Daoy (cell line): Measurements from ENCODE around the gene AKT1S1. TPM values are rescaled to one million over a fixed set of nuclear protein-coding genes. Genes with fewer than 3 reads are reported as not detected.

Experiments
- DNase-seq: peaks from one replicate; pipeline ENCODE4 v3.0.0-alpha.2; 2015; ENCODE audit warnings: low read depth
- total RNA-seq: library from RNA; depleted of rRNA; stranded (reverse); fragments of >200 nt; shearing (Covaris generic); gene quantifications from 2 replicates; pipeline ENCODE4 v1.2.3, GENCODE V29; 2014

AKT1S1 gene
- total RNA-seq, 1 experiment from 2014 or later, result 10.5 TPM

DNA sequence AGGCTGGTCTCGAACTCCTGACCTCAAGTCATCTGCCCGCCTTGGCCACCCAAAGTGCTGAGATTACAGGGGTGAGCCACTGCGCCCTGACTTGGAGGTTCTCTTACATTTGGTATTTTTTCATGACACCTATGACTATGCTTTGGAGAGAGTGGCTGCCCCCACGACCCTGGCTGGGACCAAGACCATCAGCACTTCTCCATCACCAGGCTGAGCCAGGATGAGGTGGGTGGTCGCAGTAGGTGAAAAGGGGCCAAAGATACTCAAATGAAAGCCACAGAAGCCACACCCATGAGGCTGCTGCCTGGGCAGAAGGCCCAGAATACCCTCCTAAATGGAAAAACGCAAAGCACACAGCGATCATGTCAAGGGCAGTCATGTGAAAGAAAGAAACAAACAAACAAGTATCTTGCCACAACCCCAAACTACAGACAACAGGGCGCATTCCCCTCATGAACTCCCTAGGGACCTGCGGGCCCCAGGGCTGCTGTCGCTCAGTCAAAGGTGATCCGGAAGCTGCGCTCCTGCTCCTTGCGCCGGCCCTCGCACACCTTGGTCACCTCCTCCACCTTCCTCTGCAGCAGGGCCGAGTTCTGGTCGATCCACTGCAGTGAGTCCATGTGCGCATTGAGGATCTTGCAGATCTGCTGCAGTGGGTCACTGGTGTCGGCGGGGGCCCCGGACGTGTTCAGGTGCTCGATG, 30.7 kb upstream of the AKT1S1 start:
- no peak for DNase-seq

DNA sequence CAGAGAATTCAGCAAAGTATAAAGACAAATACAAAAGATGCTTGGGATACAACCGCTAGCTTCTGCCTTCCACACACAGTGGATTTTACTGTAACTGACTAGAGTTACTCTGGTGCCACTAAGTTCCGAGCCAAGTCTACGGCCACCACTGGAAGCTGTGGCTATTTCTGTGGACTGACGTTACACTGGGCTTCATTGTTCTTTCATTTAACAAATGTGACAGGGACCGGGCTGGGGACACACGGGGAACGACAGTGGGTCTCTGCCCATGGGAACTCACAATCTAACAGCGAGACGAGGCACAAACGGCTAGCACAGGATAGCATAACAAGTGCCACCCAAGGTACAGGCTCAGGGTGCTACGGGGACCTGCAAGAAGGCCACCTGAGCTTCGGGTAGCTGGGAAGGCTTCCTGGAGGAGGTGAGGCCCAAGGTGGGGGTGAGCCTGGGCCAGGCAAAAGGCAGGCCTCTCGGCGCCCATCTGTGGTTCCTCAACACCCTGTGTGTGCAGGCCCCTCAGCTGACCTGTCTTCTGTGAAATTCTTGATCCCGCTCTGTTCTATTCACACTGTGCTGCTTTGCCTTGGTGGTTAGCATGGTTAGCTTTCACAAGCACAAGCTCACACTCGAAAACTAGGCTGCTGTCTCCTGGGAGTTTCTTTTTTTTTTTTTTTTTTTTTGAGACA, 29.9 kb upstream of the AKT1S1 start:
- no peak for DNase-seq

DNA sequence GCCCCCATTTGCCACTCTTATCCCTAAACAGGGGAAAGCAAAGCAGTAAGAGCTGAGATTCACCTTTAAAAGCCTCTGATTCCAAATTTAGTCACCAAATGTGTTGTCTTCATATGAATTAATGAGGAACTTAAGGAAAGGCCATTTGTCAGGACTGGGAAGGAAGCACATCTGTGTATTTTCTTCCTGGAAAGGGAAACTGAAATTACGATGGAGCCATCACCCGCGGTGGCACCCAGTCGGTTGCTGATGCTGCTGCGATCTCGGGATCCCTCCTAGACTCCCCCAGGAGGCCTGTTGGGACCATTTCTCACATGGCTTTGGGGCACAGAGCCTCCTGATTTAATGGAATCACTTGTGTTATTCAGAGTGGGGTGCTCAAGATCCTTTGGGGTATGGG, 27.0 kb upstream of the AKT1S1 start:
- no peak for DNase-seq

DNA sequence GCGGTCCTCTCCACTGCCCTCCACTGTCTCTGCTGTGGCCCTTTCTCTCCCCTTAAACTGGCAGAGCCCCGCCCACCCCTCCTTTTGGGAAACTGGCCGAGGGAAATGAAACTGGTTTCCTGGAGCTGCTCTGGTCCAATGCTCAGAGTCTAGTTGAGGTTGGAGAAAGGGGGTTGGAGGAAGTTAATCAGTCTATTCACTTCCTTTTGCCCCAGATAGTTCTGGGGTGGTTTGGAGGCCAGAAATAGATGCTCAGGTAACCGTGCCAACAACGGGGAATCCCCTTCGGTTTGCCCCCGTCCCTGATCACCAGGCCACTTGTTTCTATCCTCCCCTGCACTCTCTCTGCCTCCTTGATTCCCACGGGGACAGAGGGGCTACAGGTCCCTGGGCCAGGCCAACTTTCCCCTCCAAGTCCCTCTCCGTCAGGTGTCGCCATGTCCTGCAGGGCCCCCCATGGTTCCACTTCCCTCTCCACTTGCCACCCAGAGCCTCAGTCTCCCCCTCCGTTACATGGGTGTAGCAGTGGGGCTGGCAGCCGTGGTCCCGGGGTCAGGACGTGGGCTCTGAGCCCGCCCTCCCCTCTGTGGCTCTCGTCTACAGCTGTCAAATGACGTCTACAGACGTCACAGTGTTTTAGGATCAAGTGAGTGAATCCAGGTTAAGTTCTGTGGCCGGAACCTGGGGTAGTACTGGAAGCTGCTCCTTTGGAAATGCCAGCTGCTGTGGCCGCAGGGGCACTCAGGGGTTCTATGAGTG, 19.9 kb upstream of the AKT1S1 start, which contains the start of gene IL4I1:
TSS of gene IL4I1 (minus strand) at position 25 of the 759 bp plus-strand sequence. CDS start 727 bp downstream, outside the sequence.
- peak; percentile 86 for DNase-seq

DNA sequence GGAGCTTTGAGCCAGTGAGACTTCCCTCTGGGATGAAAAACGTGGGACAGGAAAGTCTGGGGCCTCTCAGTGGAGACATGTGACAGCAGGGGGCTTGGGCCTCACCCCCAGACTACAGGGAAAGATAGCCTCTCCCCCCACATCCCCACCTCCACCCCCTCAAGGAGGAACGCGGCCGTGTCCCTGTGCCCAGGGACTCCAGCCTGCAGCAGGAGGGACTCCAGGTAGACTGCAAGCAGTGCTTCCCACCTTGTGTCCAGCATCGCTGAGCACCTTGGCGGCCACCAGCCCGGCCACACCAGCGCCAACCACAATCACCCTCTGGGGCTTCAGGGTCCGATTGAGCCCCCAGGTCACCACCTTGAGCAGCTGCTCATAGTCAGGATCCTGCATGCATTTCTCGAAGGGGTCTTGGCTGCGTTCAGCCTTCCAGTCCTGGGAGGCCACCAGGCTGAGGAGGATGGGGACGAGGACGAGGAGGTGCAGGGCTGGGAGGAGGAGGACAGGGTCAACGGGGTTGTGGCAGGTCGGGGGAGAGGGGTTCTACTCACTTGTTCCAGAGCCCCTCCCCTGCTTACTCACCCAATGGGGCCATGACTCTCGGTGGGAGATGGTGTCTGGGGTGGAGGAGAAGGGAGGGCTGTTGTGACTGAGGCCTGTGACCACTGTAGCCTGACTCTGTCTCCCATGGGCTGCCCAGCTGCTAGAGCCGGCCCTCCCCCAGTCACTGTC, 18.6 kb upstream of the AKT1S1 start:
- peak; percentile 37 for DNase-seq

DNA sequence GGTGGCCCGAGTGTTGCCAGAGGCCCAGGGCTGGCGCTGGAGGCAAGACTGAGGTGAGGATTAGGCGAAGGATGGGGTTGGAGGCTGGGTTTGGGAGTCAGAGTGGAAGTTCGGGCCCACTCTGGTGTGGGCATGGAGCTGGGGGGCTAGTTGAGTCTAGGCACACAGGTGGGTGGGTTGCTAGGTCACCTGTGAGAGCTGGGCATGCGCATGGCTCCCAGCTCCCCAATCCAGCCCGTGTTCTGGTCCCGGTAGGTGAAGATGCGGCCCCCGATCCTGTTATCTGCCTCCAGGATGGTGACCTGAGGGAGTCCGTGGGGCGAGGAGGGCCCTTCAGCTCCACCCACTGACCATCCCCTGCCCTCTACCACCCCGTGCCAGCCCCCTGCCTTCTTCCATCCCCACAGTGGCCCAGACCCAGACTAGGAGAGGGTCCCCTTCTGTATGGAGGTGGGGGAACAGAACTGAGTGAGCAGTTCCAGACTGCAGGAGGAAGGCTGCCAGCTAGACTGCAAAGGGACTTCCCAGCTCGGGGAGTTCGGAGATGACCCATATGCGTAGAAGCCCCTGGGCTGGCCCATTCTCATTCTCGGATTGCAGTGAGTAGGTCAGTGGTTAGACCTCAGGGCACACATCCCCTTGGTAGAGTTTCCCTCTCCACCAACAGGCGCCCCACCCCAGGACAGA, 17.9 kb upstream of the AKT1S1 start:
- DNase-seq, result peak; percentile 44

DNA sequence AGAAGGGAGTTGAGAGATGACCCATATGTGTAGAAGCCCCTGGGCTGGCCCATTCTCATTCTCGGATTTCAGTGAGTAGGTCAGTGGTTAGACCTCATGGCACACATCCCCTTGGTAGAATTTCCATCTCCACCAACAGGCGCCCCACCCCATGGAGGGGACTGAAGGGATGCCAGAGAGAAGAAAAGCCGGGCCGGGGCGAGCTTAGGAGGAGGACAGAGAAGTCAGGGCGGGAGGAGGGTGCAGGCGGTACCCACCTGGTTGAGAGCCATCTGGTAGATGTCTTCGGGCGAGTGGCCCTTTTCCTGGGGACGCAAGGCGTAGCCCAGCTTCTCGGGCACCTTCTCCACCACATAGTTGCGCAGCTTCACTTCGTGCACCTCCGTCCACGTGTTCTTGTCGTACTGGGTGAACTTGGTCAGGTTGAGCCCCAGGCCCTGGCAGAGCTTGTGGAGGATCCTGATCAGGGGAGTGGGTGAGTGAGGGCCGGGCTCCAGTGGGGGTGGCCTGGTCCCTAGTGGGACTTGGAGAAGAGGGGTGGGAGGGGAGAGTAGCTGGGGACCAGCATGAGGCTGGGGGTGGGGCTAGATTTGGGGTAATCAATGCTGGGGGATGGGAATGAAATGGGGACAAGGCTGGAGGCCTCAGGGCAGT, 17.0 kb upstream of the AKT1S1 start:
- no peak for DNase-seq

DNA sequence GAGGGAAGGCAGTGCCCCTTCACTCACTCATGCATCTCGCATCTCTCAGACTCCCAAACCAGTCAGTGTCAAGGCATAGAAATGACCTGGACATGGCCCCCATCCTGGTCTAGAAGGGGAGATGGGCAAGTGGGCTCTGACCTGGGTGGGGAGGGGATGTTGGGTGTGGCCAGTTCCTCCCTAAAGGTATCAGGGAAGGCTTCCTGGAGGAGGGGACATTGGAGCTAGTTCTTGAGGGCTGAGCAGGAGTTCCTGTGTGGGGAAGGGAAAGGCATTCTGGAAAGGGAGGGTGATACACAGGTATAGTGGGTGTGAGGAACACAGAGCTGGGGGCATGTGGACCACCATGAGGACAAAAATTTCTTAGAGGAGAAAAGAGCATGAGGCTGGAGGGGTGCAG, 15.6 kb upstream of the AKT1S1 start:
- no peak for DNase-seq

DNA sequence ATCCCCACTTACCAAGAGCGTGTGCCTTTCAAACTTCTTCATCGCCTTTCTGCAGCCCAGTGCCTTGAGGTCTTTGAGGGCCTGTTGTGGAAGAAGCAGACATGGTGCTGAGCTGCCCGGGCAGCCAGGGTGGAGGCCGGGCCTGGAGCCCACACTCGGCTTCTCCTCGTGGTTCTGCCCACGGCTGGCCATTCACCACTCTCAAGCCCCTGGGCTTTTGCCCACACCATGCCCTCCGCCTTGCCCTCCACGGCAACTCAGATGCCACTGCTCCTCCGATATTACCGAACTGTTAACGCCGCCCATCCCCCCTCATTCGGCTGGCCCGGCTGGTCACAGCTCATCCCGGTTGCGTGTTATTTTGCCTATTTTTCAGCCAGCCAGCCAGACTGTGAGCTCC, 14.2 kb upstream of the AKT1S1 start:
- no peak for DNase-seq

DNA sequence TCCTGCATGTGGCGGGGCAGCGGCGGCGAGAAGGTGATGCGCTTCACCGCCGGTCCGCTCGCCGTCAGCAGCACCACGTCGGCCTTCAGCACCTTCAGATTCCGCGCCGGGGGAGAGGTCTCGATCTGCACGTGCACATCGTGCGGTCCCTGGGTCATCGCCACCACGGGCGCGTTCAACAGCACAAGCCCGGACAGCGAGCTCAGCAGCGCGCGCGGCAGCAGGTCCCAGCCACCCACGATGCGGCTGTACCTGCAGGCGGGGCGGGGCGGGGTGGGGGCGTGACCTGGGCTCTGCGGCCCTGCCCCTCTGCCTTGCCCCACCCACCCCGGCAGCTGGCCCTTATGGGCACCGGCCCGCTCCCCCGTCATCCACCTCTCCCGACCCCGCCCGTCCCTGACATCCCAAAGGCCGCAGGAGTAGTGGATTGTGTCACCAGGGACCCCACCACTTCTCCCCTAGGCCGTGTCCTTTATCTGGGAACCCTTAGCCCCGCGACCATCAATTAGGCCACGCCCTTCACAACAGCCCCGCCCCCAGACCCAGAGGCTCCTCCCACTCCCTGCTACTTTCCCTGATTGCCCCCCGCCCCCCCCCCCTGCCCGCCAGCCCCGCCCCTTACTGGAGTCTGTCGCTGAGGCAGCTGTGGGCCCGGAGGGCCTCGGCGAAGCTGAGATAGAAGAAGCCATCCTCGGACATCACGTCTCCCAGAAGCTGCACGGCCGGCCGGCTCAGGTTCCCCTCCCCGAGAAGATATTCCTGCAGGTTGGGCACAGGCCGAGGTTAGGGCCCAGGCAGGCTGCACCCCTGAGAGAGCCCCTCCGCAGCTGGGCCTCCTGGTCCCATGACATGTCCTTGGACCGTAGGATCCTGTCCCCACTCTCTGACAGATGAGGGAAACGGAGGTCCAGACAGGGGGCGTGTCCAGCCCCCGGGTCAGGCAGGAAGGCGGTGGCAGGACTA, 13.5 kb upstream of the AKT1S1 start:
- no peak for DNase-seq

DNA sequence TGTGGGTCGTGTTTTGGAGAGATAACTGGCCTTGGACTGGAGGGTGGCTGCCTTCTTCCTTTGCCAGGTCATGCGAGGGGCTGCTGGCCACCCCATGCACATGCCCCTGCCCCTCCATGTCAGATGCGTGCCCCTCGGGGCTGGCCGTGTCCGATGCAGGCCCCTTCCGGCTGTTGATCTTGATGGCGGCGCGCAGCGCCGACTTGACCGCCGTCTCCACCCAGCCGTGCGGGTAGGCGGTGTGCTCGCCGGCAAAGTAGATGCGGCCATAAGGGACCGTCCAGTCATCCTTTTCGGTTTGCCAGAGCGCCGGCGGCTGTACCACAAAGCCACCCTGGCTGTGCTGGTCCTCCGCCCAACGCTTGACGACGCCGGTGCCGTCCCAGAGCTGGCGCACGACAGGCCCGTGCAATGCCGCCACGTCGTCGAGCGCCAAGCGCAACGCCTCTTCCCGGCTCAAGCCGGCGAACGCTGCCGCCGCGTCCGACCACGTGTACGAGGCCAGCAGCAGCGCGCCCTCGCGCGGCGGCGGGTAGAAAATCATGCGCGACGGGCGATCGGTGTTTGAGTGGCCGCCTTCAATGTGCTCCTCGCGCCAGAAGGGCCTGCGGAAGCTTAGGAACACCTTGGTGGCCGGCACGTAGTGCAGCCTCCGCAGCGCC, 12.7 kb upstream of the AKT1S1 start:
- DNase-seq, result no peak

DNA sequence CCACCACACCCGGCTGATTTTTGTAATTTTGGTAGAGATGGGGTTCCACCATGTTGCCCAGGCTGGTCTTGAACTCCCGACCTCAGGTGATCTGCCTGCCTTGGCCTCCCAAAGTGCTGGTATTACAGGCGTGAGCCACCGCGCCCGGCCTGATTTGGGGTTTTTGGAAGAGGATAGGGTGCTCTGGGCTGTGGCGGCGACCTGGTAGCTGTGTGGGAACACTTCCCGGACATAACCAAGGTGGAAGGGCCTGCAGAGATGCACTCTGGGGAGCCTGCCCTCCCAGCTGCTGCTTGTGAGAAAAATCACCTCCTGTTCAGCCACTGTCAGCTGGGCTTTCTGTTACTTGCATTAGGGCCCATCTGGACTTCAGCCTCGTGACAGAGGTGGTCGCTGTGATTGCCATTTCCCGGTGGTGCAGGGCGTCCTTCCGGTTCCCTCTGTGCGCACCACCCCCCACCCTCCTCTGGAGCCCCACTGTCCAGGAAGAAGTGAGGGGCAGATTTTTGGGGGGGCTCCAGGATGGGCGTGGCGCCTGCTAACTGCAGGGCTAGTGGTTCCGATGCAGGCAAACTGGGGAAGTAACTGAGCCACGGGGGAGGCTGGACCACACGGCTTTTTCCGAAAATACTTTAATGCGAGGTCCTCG, 12.0 kb upstream of the AKT1S1 start:
- DNase-seq, result no peak

DNA sequence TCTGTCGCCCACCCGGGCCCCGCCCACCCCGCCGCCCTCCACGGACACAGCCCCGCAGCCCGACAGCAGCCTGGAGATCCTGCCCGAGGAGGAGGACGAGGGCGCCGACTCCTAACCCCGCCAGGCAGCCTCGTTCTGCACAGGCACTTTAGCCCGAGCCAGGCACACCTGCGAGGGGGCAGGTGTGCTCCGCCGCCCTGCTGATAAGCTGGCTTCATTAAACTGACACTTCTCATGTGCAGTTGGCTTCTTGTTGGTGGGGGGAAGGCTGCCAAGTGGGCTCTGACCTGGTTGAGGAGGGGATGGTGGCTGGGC, 11.3 kb upstream of the AKT1S1 start:
- no peak for DNase-seq

DNA sequence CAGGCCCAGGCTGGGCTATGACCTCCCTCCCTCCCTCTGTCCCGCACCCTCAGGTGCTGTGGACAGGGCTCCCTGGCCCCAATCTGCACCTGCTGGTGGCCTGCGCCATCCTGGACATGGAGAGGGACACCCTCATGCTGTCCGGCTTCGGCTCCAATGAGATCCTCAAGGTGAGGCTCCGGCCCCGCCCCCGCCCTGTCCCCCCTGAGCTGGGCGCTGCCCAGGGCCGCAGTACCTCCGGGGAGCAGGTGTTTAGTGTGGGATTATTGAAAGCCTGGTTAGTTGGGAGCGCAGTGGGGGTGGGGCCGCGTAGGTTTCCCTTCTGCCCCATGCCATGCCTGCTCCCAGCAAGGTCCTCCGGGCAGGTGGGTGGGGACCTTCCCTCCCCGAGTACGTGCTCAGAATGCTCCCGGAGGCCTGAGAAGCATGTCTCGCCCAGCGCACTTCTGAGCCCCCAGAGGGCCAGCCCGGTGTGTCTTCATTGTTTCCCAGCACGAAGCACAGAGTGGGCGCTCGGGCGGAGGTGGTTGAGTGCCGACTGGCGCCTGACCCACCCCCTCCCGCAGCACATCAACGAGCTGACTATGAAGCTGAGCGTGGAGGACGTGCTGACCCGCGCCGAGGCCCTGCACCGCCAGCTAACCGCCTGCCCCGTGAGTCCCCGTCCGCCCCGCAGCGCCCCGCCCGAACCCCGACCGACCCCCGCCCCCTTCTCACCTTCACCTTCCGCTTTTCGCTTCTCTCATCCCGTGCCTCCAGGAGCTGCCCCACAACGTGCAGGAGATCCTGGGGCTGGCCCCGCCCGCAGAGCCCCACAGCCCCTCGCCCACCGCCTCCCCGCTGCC, 10.7 kb upstream of the AKT1S1 start:
- no peak for DNase-seq

DNA sequence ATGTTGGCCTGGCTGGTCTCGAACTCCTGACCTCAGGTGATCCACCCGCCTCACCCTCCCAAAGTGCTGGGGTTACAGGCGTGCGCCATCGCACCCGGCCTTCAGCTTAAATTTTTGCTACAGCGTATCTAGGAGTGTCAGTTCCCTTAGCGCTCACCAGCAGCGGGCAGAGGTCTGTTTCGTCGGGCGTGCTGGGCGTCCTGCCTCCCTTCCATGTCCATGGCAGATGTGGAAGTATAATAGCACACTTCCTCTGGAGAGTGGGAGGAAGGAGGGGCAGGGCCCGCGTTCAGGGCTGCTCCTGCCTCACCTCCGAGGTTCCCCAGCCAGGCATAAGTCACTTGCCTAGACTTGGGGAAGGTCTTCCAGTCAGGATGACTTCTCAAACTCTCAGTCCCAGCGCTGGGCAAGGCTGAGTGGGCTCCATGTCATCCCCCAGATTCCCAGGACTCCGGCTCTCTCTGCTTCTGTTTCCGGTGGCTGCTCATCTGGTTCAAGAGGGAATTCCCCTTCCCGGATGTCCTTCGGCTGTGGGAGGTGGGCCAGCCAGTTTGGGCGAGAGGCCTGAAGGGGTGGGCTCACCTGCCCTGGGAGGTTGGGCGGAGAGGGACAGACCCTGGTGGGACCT, 10.0 kb upstream of the AKT1S1 start:
- peak; percentile 62 for DNase-seq

DNA sequence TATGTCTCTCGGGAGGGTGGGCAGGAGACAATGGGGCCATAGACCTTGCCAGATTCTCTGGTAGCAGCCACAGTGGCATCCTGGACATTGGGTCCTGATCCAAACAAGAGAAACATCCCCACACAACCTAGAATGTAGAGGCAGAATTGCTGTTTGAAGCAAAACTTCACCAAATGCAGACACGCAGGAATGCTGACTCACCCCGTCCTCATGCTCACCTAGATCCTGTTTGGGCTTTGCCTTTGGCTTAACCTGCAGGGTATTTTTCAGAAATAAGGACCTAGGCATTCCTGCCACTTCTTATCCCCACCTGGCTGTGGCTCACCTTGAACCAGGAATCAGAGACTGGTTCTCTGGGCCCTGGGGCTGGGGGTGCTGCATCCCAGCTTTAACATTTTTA, 7.6 kb upstream of the AKT1S1 start:
- DNase-seq, result no peak

DNA sequence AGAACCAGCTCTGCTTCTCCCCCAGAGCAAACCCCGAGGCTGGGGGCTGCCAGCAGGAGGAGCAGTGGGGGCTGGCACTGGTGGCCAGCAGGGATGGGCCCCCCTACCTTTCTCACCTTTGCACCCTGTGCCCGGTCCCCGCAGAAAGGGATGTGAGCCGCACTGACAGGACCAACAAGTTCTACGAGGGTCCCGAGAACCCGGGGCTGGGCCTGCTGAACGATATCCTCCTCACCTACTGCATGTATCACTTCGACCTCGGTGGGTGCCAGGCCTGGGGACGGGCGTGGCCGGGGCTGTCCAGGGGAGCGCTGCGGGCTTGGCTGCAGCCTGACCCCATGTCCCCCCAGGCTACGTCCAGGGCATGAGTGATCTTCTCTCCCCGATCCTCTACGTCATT, 7.0 kb upstream of the AKT1S1 start:
- DNase-seq, result no peak
